GM23248 (cell line): ENCODE measurements around the gene TSNAX. TPM values are rescaled to one million over a fixed set of nuclear protein-coding genes. Genes with fewer than 3 reads are reported as not detected.

Experiments used
- DNase-seq: peaks from one replicate; pipeline ENCODE4 v3.0.0-alpha.2; 2015
- H2AFZ ChIP-seq: fragments of 200-600 bp; sonication (generic); 2 replicates; pipeline ENCODE4 v1.6.1; 2016; ENCODE audit warnings: antibody characterized with exemption
- H3F3A ChIP-seq: fragments of 200-600 bp; sonication (generic); 2 replicates; pipeline ENCODE4 v1.6.1; 2016; ENCODE audit warnings: mild to moderate bottlenecking, antibody characterized with exemption, mixed run types; ENCODE audit not compliant: insufficient read depth
- H3K27ac ChIP-seq: fragments of 200-600 bp; sonication (generic); 2 replicates; pipeline ENCODE4 v1.5.1; 2016; ENCODE audit warnings: mild to moderate bottlenecking
- H3K27me3 ChIP-seq: fragments of 200-600 bp; sonication (generic); replicated peaks from 2 replicates; pipeline ENCODE4 v1.6.1; 2016; ENCODE audit warnings: mild to moderate bottlenecking; ENCODE audit not compliant: insufficient read depth
- H3K36me3 ChIP-seq: fragments of 200-600 bp; sonication (generic); 2 replicates; pipeline ENCODE4 v1.6.1; 2016; ENCODE audit warnings: low read depth, mild to moderate bottlenecking
- H3K4me1 ChIP-seq: fragments of 200-600 bp; sonication (generic); 2 replicates; pipeline ENCODE4 v1.6.1; 2016; ENCODE audit warnings: mild to moderate bottlenecking; ENCODE audit not compliant: insufficient read depth
- H3K4me2 ChIP-seq: fragments of 200-600 bp; sonication (generic); one replicate; pipeline ENCODE4 v1.6.1; 2016; ENCODE audit warnings: mild to moderate bottlenecking; ENCODE audit not compliant: unreplicated experiment
- H3K4me3 ChIP-seq: fragments of 200-600 bp; sonication (generic); 2 replicates; pipeline ENCODE4 v1.5.1; 2016; ENCODE audit warnings: mild to moderate bottlenecking
- H3K79me2 ChIP-seq: fragments of 200-600 bp; sonication (generic); 2 replicates; pipeline ENCODE4 v1.6.1; 2016; ENCODE audit warnings: mild to moderate bottlenecking; ENCODE audit not compliant: insufficient read depth
- H3K9ac ChIP-seq: fragments of 200-600 bp; sonication (generic); 2 replicates; pipeline ENCODE4 v1.6.1; 2016; ENCODE audit warnings: mild to moderate bottlenecking
- H3K9me2 ChIP-seq: fragments of 200-600 bp; sonication (generic); 2 replicates; pipeline ENCODE4 v1.6.1; 2016; ENCODE audit warnings: mixed run types, mild to moderate bottlenecking, moderate library complexity; ENCODE audit not compliant: insufficient read depth
- H3K9me3 ChIP-seq: fragments of 200-600 bp; sonication (generic); one replicate; pipeline ENCODE4 v1.6.1; 2017; ENCODE audit warnings: low read depth
- H4K20me1 ChIP-seq: fragments of 200-600 bp; sonication (generic); 2 replicates; pipeline ENCODE4 v1.6.0; 2016; ENCODE audit not compliant: insufficient read depth
- EZH2 ChIP-seq: fragments of 200-600 bp; sonication (generic); IDR thresholded peaks from 2 replicates; pipeline ENCODE4 v1.6.1; 2018; ENCODE audit warnings: antibody characterized with exemption, mild to moderate bottlenecking; ENCODE audit not compliant: insufficient read depth, poor library complexity, severe bottlenecking
- EZH2phosphoT487 ChIP-seq: fragments of 200-600 bp; sonication (generic); IDR thresholded peaks from 2 replicates; pipeline ENCODE4 v1.6.1; 2018; ENCODE audit warnings: antibody characterized with exemption, moderate library complexity, mild to moderate bottlenecking, low read depth; ENCODE audit not compliant: insufficient read depth
- WGBS, 2 experiments: methylation state at CpG; one replicate each; pipeline ENCODE4 v1.1.6; 2015 to 2017; ENCODE audit warnings: low lambda C conversion rate in 2 of 2, low coverage in 1 of 2; ENCODE audit errors: missing lambda C conversion rate in 2 of 2; 5-methylcytosine and 5-hydroxymethylcytosine counted together
- in situ Hi-C: fragments of 300-500 bp; cut with MboI; formaldehyde crosslinking; loops from 2 replicates; pipeline ENCODE4 v1.15.0; 2020
- polyA plus RNA-seq: library from polyadenylated mRNA; unstranded; fragments of >200 nt; fragmentation: Nextera tagmentation; extraction: Ambion mirVana; gene quantifications from 2 replicates; pipeline ENCODE4 v1.2.1, GENCODE V29; 2016
- total RNA-seq: library from RNA; depleted of rRNA; stranded (reverse); fragments of >200 nt; shearing (Covaris generic); gene quantifications from 2 replicates; pipeline ENCODE4 v1.2.3, GENCODE V29; 2014; rRNA removed

TSNAX gene, protein sequence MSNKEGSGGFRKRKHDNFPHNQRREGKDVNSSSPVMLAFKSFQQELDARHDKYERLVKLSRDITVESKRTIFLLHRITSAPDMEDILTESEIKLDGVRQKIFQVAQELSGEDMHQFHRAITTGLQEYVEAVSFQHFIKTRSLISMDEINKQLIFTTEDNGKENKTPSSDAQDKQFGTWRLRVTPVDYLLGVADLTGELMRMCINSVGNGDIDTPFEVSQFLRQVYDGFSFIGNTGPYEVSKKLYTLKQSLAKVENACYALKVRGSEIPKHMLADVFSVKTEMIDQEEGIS
- total RNA-seq = 36.7 and 39.4 TPM in 2 replicates
- 45.8 and 50.8 TPM in 2 replicates for polyA plus RNA-seq

DNA sequence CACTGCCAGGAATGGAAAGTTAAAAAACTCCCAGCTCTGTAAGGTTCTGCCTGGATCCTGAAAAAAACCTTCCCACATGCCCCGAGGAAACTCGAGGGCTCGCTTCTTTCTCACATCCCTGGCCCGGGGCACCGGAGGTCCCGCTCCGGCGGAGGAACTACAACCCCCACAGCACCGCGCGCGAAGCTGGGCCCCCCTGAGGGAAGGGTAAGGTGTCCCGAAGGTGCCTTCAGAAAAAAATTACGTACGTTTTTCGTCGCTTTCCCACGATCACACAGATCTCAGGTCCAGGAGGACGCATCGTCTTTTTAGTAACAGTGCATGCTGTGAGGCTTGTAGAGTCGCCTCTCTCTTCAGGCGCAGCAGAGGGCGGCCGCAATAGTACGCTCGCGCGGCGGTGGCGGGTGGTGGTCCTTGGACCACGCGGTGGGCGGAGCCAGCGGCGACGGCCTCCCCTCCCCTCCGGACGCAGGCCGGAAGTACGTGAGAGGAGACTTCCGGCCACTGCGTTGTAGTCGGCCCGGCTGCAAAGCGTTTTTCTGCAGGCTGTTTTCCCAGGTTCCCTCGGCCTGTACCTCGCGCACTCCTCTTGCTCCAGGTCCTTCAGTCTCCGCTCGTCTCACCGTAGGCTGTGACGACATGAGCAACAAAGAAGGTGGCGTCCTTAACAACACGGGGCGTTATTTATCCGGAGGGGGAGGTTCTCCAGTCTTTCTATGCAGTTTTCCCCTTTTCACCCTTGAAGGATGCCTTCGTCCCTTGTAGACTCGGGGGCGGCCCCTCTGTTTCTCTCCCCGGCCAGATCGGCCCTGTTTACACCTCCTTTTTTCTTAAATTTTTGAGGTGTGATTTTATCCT lies at the start of gene TSNAX:
TSS of gene TSNAX (plus strand) at position 498 of the 858 bp plus-strand sequence. CDS start at position 640, 142 bp downstream.
- Histone ChIP-seq H3K27me3 (no peaks in the 10 kb centered on the region), H3K4me3 (peak within 1 kb of the TSS; percentile 86), H3K9me3 (no peaks in the 10 kb centered on the region), H3F3A (peaks cover 9% of the 10 kb centered on the region; the same call in 1 of the 2 replicates), H2AFZ (peak within 1 kb of the TSS; percentile 96), H4K20me1 (no peaks in the 10 kb centered on the region), H3K9me2 (no peaks in the 10 kb centered on the region), H3K36me3 (no peaks in the 10 kb centered on the region), H3K9ac (peak within 1 kb of the TSS; percentile 92), H3K27ac (peak within 1 kb of the TSS; percentile 85), H3K79me2 (peaks cover 48% of the 10 kb centered on the region), H3K4me2 (peak within 1 kb of the TSS; percentile 89), H3K4me1 (peaks cover 13% of the 10 kb centered on the region)
- no peak for TF ChIP-seq EZH2
- TF ChIP-seq EZH2phosphoT487 = no peak
- peak; percentile 98 for DNase-seq
- WGBS, 2 experiments = 0 to 2% methylated on average over 55 to 61 of the region's 61 CpGs
- in situ Hi-C loops = no loop called here

DNA sequence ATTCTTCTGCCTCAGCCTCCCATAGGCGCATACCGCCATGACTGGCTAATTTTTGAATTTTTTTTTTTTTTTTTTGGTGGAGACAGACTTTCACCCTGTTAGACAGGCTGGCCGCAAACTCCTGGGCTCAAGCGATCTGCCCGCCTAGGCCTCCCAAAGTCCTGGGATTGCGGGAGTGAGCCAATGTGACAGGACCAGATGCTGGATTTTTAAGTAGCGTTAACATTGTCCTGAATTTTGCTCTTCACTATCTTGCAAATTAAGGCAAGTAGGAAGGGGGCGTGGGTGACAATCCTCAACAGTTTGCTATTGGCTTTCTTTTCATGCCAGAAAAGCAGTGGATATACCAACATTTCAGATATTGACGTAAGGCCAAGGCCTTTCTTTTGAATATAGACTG lies 49.7 kb upstream of the TSNAX start:
- H3K9me3 ChIP-seq = no peaks in the 10 kb centered on the region
- H3K27me3 ChIP-seq = no peaks in the 10 kb centered on the region
- WGBS, 2 experiments = 86 to 88% methylated on average over 9 of the region's 9 CpGs
- H3K79me2 ChIP-seq = no peaks in the 10 kb centered on the region
- no peak overlapping the region for H2AFZ ChIP-seq
- H4K20me1 ChIP-seq = no peaks in the 10 kb centered on the region
- H3K9me2 ChIP-seq = no peaks in the 10 kb centered on the region
- no peak for DNase-seq
- no peak for TF ChIP-seq EZH2phosphoT487
- TF ChIP-seq EZH2 = no peak
- no peak overlapping the region for H3K27ac ChIP-seq
- H3K4me3 ChIP-seq = no peak overlapping the region
- H3K4me1 ChIP-seq = no peaks in the 10 kb centered on the region
- H3K36me3 ChIP-seq = no peaks in the 10 kb centered on the region
- no peak overlapping the region for H3K9ac ChIP-seq
- no peak overlapping the region for H3K4me2 ChIP-seq
- no peaks in the 10 kb centered on the region for H3F3A ChIP-seq
- in situ Hi-C loops = no loop called here

DNA sequence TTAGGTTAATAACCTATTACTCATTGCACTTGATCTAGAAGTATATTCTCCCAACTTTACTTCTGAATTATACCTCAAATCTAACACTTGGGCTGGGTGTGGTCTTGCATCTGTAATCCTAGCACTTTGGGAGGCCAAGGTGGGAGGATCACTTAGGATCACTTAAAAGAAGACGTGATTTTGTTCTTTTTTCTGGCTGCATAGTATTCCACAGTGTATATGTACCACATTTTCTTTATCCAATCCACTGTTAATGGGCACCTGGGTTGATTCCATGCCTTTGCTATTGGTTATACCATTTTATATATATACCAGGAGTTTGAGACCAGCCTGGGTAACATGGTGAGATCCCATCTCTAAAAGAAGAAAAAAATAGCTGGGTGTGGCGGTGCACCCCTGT lies 48.5 kb upstream of the TSNAX start:
- in situ Hi-C loops = no loop called here
- H3K9me2 ChIP-seq = no peaks in the 10 kb centered on the region
- H3K9me3 ChIP-seq = no peaks in the 10 kb centered on the region
- no peak overlapping the region for H3K4me3 ChIP-seq
- H3K79me2 ChIP-seq = no peaks in the 10 kb centered on the region
- no peaks in the 10 kb centered on the region for H3F3A ChIP-seq
- WGBS, 2 experiments = 78 to 85% methylated on average over 2 of the region's 2 CpGs
- H3K9ac ChIP-seq = no peak overlapping the region
- H3K4me2 ChIP-seq = no peak overlapping the region
- no peak for DNase-seq
- TF ChIP-seq EZH2phosphoT487 (no peak), EZH2 (no peak)
- no peak overlapping the region for H3K27ac ChIP-seq
- H3K27me3 ChIP-seq = no peaks in the 10 kb centered on the region
- H4K20me1 ChIP-seq = no peaks in the 10 kb centered on the region
- H3K36me3 ChIP-seq = no peaks in the 10 kb centered on the region
- H3K4me1 ChIP-seq = no peaks in the 10 kb centered on the region
- H2AFZ ChIP-seq = no peak overlapping the region

DNA sequence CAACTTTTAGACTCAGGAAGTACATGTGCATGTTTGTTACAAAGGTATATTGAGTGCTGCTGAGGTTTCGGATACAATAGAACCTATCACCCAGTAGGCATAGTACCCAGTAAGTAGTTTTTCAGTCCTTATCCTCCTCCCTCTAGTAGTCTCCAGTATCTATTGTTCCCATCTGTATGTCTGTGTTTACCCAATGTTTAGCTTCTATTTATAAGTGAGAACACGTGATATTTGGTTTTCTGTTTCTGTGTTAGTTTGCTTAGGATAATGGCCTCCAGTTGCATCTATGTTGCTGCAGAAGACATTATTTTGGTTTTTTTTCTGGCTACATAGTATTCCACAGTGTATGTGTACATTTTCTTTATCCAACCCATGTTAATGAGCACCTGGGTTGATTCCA lies 47.2 kb upstream of the TSNAX start:
- DNase-seq = no peak
- in situ Hi-C loops = no loop called here
- no peaks in the 10 kb centered on the region for H3K9me3 ChIP-seq
- H4K20me1 ChIP-seq = no peaks in the 10 kb centered on the region
- TF ChIP-seq EZH2 (no peak), EZH2phosphoT487 (no peak)
- no peak overlapping the region for H3K27ac ChIP-seq
- no peak overlapping the region for H3K4me2 ChIP-seq
- H3K9me2 ChIP-seq = no peaks in the 10 kb centered on the region
- no peak overlapping the region for H3K4me3 ChIP-seq
- no peaks in the 10 kb centered on the region for H3K36me3 ChIP-seq
- no peaks in the 10 kb centered on the region for H3F3A ChIP-seq
- no peak overlapping the region for H3K9ac ChIP-seq
- no peaks in the 10 kb centered on the region for H3K27me3 ChIP-seq
- H3K79me2 ChIP-seq = no peaks in the 10 kb centered on the region
- no peaks in the 10 kb centered on the region for H3K4me1 ChIP-seq
- WGBS, 2 experiments = 84 to 87% methylated on average over 2 of the region's 2 CpGs
- no peak overlapping the region for H2AFZ ChIP-seq
